GM13976 (cell line): ENCODE measurements around the gene FAAP20.
"Not testable (repeated sequence)": the region's sequence is repeated elsewhere in the genome, so short reads cannot be mapped to it uniquely, and the experiment has no call there.

Experiments used
- DNase-seq: peaks from one replicate; pipeline ENCODE4 v3.0.0; 2012; ENCODE audit warnings: low spot score
- in situ Hi-C: fragments of 300-500 bp; cut with MboI; formaldehyde crosslinking; loops from one replicate; pipeline ENCODE4 v1.12.0; 2022; ENCODE audit warnings: low sequenced_read_pairs, mixed read lengths, inconsistent platforms; ENCODE audit not compliant: unreplicated experiment
- TF ChIP-seq, protein P1 (sequence below): IDR thresholded peaks from 2 replicates; pipeline ENCODE4 v1.5.1; 2012; ENCODE audit warnings: borderline replicate concordance, mild to moderate bottlenecking; ENCODE audit not compliant: insufficient read depth; ENCODE audit errors: extremely low read depth, missing control alignments, control extremely low read depth

The FAAP20 gene

DNA sequence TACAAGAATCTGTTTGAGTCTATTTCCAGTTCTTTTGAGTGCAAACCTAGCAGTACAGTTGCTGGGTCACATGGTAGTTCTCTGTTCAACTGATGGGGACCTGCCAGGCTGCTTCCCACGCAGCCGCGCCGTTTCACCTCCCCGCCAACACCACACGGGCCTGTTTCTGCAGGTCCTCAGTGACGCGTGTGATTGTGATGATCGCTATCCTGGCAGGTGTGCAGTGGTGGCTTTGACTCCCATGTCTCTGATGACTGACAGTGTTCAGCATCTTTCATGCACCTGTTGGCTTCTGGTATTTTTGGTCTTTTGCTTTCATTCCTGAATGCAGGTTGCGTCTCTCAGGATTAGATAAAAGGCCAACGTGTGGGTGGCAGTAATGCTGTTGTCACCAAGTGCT lies 41.6 kb downstream of the FAAP20 start:
- no peak for DNase-seq
- in situ Hi-C loops, result no loop called here
- TF ChIP-seq, protein P1, sequence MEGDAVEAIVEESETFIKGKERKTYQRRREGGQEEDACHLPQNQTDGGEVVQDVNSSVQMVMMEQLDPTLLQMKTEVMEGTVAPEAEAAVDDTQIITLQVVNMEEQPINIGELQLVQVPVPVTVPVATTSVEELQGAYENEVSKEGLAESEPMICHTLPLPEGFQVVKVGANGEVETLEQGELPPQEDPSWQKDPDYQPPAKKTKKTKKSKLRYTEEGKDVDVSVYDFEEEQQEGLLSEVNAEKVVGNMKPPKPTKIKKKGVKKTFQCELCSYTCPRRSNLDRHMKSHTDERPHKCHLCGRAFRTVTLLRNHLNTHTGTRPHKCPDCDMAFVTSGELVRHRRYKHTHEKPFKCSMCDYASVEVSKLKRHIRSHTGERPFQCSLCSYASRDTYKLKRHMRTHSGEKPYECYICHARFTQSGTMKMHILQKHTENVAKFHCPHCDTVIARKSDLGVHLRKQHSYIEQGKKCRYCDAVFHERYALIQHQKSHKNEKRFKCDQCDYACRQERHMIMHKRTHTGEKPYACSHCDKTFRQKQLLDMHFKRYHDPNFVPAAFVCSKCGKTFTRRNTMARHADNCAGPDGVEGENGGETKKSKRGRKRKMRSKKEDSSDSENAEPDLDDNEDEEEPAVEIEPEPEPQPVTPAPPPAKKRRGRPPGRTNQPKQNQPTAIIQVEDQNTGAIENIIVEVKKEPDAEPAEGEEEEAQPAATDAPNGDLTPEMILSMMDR, result no peak

DNA sequence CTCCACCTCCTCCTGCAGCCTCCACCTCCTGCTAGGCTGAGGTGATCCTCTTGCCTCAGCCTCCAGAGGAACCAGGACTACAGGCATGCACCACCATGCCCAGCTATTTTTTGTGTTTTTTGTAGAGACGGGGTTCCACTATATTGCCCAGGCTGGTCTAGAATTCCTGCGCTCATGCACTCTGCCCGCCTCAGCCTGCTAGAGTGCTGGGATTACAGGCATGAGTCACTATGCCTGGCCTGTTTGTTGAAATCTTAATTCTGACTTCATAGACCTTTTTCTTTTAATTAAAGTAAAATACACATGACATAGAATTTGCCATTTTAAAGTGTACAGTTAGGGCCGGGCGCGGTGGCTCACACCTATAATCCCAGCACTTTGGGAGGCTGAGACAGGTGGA lies 42.7 kb downstream of the FAAP20 start:
- in situ Hi-C loops, result no loop called here
- DNase-seq, result no peak
- TF ChIP-seq, protein P1, result no peak

DNA sequence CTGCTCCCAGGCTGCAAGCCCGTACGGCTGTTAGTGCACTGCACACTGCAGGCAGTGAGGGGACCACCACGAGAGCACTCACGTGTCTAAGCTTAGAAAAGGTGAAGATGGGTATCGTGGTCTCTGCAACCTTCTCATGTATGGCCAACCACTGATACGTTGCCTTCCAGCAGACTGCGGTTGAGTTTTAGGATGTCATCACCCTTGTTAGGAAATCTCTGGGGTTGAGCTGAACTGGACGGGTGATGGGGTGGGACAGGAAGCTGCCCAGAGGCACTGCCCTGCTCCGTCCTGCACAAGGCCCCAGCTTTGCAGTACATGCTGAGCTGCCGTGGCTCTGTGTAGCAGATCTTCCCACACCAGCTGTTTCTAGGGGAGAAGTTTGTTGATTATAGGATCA lies 43.3 kb downstream of the FAAP20 start:
- TF ChIP-seq, protein P1, result no peak
- DNase-seq, result no peak
- in situ Hi-C loops, result no loop called here

DNA sequence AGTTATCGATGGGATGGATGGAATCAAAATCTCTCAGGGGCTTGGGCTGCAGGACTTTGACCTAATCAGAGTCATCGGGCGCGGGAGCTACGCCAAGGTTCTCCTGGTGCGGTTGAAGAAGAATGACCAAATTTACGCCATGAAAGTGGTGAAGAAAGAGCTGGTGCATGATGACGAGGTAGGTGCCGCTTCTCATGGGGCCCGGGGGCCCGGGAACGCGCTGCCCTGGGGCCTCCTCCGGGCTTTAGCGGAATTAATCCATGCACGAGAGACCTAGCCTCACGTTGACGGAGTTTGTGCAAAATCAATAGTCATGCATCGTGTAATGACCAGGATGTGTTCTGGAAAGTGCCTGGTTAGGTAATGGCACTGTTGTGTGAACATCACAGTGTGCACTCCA lies 43.8 kb downstream of the FAAP20 start:
- no peak for DNase-seq
- TF ChIP-seq, protein P1, result no peak
- in situ Hi-C loops, result no loop called here

DNA sequence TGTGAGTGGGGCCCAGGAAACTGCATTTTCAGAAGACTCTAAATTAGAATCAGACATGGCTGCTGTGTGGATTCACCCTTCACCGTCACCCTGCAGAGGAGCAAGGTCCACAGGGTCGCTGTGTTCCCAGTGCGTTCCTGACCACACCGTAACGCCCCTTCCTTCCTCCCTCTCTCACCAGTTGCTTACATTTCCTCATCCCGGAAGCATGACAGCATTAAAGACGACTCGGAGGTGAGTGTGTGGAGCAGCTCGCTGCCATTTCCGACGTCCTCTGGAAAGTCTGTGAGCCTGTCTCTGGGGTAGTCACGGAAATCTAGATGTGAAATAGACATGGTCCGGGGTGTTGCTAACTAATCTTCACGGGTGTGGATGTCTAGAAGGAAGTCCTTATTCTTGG lies 45.9 kb downstream of the FAAP20 start:
- no peak for DNase-seq
- TF ChIP-seq, protein P1, result no peak
- in situ Hi-C loops, result no loop called here

DNA sequence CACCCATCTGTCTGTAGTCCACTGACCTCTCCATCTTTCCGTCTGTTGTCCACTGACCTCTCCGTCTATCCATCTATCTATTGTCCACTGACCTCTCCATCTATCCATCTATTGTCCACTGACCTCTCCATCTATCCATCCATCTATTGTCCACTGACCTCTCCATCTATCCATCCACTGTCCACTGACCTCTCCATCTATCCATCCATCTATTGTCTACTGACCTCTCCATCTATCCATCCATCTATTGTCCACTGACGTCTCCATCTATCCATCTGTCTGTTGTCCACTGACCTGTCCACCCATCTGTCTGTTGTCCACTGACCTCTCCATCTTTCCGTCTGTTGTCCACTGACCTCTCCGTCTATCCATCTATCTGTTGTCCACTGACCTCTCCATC lies 46.7 kb downstream of the FAAP20 start:
- in situ Hi-C loops, result not testable (repeated sequence)

DNA sequence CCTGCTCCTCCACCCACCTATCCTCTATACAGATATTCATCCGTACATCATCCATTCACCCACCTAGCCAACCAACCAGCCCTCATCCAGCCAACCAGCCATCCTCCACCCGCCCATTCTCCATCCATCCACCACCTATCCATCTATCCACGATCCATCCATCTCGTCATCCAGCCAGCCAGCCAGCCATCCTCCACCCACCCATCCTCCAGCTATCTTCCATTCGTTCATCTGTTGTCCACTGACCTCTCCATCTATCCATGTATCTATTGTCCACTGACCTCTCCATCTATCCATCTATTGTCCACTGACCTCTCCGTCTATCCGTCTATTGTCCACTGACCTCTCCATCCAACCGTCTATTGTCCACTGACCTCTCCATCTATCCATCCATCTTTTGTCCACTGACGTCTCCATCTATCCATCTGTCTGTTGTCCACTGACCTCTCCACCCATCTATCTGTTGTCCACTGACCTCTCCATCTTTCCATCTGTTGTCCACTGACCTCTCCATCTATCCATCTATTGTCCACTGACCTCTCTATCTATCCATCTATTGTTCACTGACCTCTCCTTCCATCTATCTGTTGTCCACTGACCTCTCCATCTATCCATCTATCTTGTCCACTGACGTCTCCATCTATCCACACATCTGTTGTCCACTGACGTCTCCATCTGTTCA lies 47.6 kb downstream of the FAAP20 start:
- DNase-seq, result no peak
- in situ Hi-C loops, result no loop called here
- TF ChIP-seq, protein P1, result no peak

More for the DNA sequence above, 46.7 kb downstream of the FAAP20 start:
- DNase-seq, result not testable (repeated sequence)
